GM19468 (cell line): ENCODE data around the gene SLC39A9.
"Not testable (repeated sequence)": the region's sequence is repeated elsewhere in the genome, so short reads cannot be mapped to it uniquely, and the experiment has no call there.

Source experiments
- ATAC-seq: cut with Tn5 transposase; IDR thresholded peaks from one replicate; pipeline ENCODE4 v1.9.1; 2021; ENCODE audit warnings: mild to moderate bottlenecking, moderate library complexity, moderate number of reproducible peaks; ENCODE audit not compliant: unreplicated experiment; ENCODE audit errors: extremely low read depth

SLC39A9 gene

GRCh38 chr14:69471916-69472315 is 73.4 kb downstream of the SLC39A9 start:
- no peak for ATAC-seq

- ATAC-seq: no peak
Observed at GRCh38 chr14:69473260-69473659, 74.8 kb downstream of the SLC39A9 start.

- no peak for ATAC-seq
Observed at GRCh38 chr14:69473946-69474345, 75.5 kb downstream of the SLC39A9 start.

- ATAC-seq: no peak
Observed at GRCh38 chr14:69475194-69475818, 76.8 kb downstream of the SLC39A9 start.

- ATAC-seq: not testable (repeated sequence)
Observed at GRCh38 chr14:69476824-69477450, 78.4 kb downstream of the SLC39A9 start.

- ATAC-seq: not testable (repeated sequence)
Observed at GRCh38 chr14:69478055-69478454, 79.6 kb downstream of the SLC39A9 start.

GRCh38 chr14:69479696-69480095 is 81.2 kb downstream of the SLC39A9 start:
- no peak for ATAC-seq

- no peak for ATAC-seq
Observed at GRCh38 chr14:69480136-69480535, 81.6 kb downstream of the SLC39A9 start.

- peak; percentile 77 for ATAC-seq
Observed at GRCh38 chr14:69481815-69482568, 83.5 kb downstream of the SLC39A9 start.

GRCh38 chr14:69483765-69484443 is 85.4 kb downstream of the SLC39A9 start:
- no peak for ATAC-seq

- no peak for ATAC-seq
Observed at GRCh38 chr14:69484444-69485314, 86.2 kb downstream of the SLC39A9 start, which contains the start of gene PLEKHD1. Gene PLEKHD1, plus strand, starts transcription at chr14:69484728. Its CDS starts 238 bp downstream, at chr14:69484966.

GRCh38 chr14:69485315-69485660 is 86.8 kb downstream of the SLC39A9 start:
- no peak for ATAC-seq

GRCh38 chr14:69485701-69486100 is 87.2 kb downstream of the SLC39A9 start:
- ATAC-seq: no peak

- ATAC-seq: no peak
Observed at GRCh38 chr14:69487226-69487625, 88.7 kb downstream of the SLC39A9 start.

- no peak for ATAC-seq
Observed at GRCh38 chr14:69487771-69488170, 89.3 kb downstream of the SLC39A9 start.

- ATAC-seq: no peak
Observed at GRCh38 chr14:69489495-69489894, 91.0 kb downstream of the SLC39A9 start.

- ATAC-seq: no peak
Observed at GRCh38 chr14:69490219-69490918, 91.9 kb downstream of the SLC39A9 start.

GRCh38 chr14:69491193-69491592 is 92.7 kb downstream of the SLC39A9 start:
- no peak for ATAC-seq

- no peak for ATAC-seq
Observed at GRCh38 chr14:69493038-69493437, 94.5 kb downstream of the SLC39A9 start.
